K562 (cell line): ENCODE results near the gene TMEM184C. TPM values are rescaled to one million over a fixed set of nuclear protein-coding genes. Genes with fewer than 3 reads are reported as not detected.

ENCODE experiments used
- ATF1 ChIP-seq, 2 experiments: fragments of 450-650 bp in 1 of 2; IDR thresholded peaks; 2 replicates each; pipeline ENCODE4 v1.6.1; 2016; ENCODE audit warnings: missing compliant biosample characterization in 1 of 2, missing genetic modification characterization in 1 of 2
- TARDBP ChIP-seq: fragments of 450-650 bp; IDR thresholded peaks from 2 replicates; pipeline ENCODE4 v1.6.1; 2016
- ZNF311 ChIP-seq: fragments of 250-450 bp; sonication (Bioruptor Pico); IDR thresholded peaks from 2 replicates; pipeline ENCODE4 v1.4.0; 2020; ENCODE audit warnings: mild to moderate bottlenecking, moderate library complexity
- ZNF398 ChIP-seq: fragments of 250-450 bp; sonication (Bioruptor Pico); IDR thresholded peaks from 2 replicates; pipeline ENCODE4 v1.8.0; 2021; ENCODE audit warnings: moderate library complexity, mild to moderate bottlenecking, inconsistent platforms
- polyA plus RNA-seq, 8 experiments: library from polyadenylated mRNA; depleted of rRNA in 4 of 8; stranded (reverse) in 5 of 8; unstranded in 3 of 8; fragments of >200 nt; fragmentation: Nextera tagmentation in 2 of 8; fragmentation: Illumina TruSeq in 1 of 8; extraction: Ambion mirVana in 2 of 8; extraction: Trizol in 1 of 8; gene quantifications; 2 replicates each; pipeline versions ENCODE4 v1.2.1 to v1.2.3, GENCODE V29; 2011 to 2014; ENCODE audit warnings: inconsistent platforms in 1 of 8, missing spikeins in 1 of 8
- total RNA-seq, 7 experiments: library from RNA; depleted of rRNA in 6 of 7; stranded (reverse); fragments of >200 nt in 6 of 7; fragmentation: Illumina TruSeq in 2 of 7; extraction: Trizol in 2 of 7; gene quantifications; 2 replicates each; pipeline versions ENCODE4 v1.2.1 to v1.2.3, GENCODE V29; 2011 to 2021; ENCODE audit warnings: low replicate concordance in 1 of 7
- TF ChIP-seq, protein P1 (sequence below): fragments of 450-650 bp; formaldehyde crosslinking; IDR thresholded peaks from 2 replicates; pipeline ENCODE4 v1.4.0; 2020; ENCODE audit warnings: mild to moderate bottlenecking
- TF ChIP-seq, protein P2 (sequence below), 2 experiments: fragments of 450-650 bp; IDR thresholded peaks; 2 replicates each; pipeline ENCODE4 v1.6.1; 2016; ENCODE audit warnings: mild to moderate bottlenecking in 2 of 2, borderline replicate concordance in 1 of 2, low read depth in 1 of 2, moderate library complexity in 1 of 2
- TF ChIP-seq, protein P3 (sequence below): sonication (generic); formaldehyde crosslinking; IDR thresholded peaks from 2 replicates; pipeline ENCODE4 v1.8.0; 2023; ENCODE audit warnings: mild to moderate bottlenecking, missing genetic modification reagents

TMEM184C gene
- total and polyA plus RNA-seq, 9 of the 15 experiments (the other 6 are each of a cell fraction or from before 2014, with no cell fraction given) = 3.9 to 24.2 (median 18.2) TPM

DNA sequence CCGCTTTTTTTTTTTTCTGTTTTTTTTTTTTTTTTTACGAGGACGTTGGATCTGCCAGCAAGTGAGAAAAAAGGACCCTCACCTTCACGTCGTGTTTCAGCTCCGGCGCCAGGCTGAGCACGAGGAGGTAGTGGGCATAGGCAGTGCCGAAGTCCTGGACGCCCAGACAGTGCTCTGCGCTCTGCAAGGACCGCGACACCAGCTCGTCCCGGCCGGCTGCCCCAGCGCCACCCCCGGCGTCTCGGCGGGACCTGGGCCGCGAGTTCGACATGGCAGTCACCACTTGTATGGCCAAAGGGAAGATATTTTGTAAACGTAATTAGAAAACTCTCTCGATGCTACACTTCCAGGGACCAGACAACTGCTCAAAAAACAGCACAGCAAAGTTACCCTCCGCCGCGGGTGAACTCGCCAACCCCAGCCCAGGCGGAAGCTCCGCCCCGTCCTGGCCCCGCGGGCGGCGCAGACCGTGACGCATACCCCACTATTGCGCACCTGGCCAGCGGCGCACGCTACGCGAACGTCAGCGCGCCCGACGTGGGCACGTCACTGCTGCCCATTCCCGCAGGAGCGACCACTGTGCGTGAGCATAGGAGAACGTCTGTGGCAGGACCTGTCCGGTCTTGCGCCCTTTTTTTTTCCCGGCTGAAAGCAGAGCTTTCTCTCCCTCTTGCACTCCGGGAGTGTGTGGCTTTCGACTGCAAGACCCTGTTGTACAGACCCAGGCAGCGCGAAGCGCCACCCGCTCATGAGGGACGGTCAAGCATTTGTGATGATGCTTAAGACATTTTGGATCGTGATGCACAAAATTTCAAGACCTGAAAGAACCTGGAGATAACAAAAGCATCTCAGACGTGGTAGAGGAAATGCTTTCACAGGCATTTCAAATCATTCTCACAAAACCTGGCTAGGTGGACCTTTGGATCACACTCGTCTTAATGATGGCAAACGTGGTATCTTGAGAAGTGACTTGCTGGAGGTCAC lies 66.8 kb downstream of the TMEM184C start, which contains the start of gene PRMT9 (continued):
- TF ChIP-seq, protein P1, sequence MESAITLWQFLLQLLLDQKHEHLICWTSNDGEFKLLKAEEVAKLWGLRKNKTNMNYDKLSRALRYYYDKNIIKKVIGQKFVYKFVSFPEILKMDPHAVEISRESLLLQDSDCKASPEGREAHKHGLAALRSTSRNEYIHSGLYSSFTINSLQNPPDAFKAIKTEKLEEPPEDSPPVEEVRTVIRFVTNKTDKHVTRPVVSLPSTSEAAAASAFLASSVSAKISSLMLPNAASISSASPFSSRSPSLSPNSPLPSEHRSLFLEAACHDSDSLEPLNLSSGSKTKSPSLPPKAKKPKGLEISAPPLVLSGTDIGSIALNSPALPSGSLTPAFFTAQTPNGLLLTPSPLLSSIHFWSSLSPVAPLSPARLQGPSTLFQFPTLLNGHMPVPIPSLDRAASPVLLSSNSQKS = no peak
- TF ChIP-seq ZNF398 (no peak), ZNF311 (CRISPR knock-in tag) (no peak), ATF1 (CRISPR knock-in tag; IDR thresholded peaks at IDR 0.05) (peak; percentile 93), ATF1 (tag; IDR thresholded peaks at IDR 0.05) (peak; percentile 99), TARDBP (0 out of 2 replicates have a peak, but pooled peaks have one; percentile 62)
- TF ChIP-seq, protein P2, sequence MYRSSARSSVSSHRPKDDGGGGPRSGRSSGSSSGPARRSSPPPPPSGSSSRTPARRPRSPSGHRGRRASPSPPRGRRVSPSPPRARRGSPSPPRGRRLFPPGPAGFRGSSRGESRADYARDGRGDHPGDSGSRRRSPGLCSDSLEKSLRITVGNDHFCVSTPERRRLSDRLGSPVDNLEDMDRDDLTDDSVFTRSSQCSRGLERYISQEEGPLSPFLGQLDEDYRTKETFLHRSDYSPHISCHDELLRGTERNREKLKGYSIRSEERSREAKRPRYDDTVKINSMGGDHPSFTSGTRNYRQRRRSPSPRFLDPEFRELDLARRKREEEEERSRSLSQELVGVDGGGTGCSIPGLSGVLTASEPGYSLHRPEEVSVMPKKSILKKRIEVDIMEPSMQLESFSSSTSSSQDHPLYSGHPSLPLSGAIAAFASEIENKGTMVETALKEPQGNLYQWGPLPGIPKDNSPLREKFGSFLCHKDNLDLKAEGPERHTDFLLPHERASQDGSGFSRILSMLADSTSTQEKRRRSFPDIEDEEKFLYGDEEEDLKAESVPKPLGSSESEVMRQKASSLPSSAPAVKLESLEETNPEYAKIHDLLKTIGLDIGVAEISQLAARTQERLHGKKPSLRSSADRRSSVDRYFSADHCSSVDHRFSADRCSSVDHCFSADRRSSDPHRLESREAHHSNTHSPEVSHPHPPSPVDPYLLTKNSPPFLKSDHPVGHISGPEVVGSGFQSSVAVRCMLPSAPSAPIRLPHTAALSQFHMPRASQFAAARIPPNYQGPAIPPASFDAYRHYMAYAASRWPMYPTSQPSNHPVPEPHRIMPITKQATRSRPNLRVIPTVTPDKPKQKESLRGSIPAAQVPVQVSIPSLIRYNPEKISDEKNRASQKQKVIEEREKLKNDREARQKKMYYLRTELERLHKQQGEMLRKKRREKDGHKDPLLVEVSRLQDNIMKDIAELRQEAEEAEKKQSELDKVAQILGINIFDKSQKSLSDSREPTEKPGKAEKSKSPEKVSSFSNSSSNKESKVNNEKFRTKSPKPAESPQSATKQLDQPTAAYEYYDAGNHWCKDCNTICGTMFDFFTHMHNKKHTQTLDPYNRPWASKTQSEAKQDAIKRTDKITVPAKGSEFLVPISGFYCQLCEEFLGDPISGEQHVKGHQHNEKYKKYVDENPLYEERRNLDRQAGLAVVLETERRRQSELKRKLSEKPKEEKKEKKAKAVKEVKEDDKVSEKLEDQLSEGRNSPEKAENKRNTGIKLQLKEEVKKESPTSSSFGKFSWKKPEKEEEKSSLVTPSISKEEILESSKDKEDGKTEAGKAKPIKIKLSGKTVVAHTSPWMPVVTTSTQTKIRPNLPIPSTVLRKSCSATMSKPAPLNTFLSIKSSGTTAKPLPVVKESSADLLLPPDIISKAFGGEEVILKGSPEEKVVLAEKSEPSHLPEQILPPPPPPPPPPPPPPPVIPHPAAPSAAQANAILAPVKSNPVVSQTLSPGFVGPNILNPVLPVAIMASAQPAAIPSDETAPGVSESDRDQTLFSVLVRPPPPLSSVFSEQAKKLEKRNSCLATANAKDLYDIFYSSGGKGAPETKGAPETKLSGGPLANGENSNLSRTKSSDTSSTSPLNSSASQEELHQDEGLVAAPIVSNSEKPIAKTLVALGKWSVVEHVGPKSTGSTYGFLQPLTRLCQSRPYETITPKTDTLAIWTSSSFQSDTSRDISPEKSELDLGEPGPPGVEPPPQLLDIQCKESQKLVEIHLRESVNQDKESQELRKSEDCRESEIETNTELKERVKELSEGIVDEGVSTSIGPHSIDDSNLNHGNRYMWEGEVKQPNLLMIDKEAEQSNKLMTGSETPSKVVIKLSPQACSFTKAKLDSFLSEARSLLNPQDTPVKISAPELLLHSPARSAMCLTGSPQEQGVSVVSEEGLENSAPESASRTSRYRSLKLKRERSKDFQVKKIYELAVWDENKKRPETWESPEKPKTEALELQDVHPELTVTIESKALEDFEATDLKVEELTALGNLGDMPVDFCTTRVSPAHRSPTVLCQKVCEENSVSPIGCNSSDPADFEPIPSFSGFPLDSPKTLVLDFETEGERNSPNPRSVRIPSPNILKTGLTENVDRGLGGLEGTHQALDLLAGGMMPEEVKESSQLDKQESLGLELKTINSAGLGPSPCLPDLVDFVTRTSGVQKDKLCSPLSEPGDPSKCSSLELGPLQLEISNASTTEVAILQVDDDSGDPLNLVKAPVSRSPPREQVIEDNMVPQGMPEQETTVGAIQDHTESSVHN (IDR thresholded peaks at IDR 0.05; ENCODE audit: borderline replicate concordance in 1 of 2, low read depth in 1 of 2) = no peak
- TF ChIP-seq, protein P3, sequence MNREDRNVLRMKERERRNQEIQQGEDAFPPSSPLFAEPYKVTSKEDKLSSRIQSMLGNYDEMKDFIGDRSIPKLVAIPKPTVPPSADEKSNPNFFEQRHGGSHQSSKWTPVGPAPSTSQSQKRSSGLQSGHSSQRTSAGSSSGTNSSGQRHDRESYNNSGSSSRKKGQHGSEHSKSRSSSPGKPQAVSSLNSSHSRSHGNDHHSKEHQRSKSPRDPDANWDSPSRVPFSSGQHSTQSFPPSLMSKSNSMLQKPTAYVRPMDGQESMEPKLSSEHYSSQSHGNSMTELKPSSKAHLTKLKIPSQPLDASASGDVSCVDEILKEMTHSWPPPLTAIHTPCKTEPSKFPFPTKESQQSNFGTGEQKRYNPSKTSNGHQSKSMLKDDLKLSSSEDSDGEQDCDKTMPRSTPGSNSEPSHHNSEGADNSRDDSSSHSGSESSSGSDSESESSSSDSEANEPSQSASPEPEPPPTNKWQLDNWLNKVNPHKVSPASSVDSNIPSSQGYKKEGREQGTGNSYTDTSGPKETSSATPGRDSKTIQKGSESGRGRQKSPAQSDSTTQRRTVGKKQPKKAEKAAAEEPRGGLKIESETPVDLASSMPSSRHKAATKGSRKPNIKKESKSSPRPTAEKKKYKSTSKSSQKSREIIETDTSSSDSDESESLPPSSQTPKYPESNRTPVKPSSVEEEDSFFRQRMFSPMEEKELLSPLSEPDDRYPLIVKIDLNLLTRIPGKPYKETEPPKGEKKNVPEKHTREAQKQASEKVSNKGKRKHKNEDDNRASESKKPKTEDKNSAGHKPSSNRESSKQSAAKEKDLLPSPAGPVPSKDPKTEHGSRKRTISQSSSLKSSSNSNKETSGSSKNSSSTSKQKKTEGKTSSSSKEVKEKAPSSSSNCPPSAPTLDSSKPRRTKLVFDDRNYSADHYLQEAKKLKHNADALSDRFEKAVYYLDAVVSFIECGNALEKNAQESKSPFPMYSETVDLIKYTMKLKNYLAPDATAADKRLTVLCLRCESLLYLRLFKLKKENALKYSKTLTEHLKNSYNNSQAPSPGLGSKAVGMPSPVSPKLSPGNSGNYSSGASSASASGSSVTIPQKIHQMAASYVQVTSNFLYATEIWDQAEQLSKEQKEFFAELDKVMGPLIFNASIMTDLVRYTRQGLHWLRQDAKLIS (CRISPR knock-in tag) = no peak; the same call in 1 of the 2 replicates
